Stimulated activated CD4-positive, alpha-beta T cell treated with anti-CD3 and anti-CD28 coated beads, Interleukin-15, amount 100 ng/mL, for 24 hours (primary cell): Measurements from ENCODE around the gene DGKQ.
"Not testable (repeated sequence)": the region's sequence is repeated elsewhere in the genome, so short reads cannot be mapped to it uniquely, and the experiment has no call there.

ENCODE experiments used
- DNase-seq: peaks from one replicate; pipeline ENCODE4 v3.0.0-alpha.2; 2020

Gene DGKQ

GRCh38 chr4:949656-950055 lies 23.7 kb downstream of the DGKQ start:
- DNase-seq = no peak

GRCh38 chr4:948936-949300 lies 24.5 kb downstream of the DGKQ start:
- no peak for DNase-seq

DNA sequence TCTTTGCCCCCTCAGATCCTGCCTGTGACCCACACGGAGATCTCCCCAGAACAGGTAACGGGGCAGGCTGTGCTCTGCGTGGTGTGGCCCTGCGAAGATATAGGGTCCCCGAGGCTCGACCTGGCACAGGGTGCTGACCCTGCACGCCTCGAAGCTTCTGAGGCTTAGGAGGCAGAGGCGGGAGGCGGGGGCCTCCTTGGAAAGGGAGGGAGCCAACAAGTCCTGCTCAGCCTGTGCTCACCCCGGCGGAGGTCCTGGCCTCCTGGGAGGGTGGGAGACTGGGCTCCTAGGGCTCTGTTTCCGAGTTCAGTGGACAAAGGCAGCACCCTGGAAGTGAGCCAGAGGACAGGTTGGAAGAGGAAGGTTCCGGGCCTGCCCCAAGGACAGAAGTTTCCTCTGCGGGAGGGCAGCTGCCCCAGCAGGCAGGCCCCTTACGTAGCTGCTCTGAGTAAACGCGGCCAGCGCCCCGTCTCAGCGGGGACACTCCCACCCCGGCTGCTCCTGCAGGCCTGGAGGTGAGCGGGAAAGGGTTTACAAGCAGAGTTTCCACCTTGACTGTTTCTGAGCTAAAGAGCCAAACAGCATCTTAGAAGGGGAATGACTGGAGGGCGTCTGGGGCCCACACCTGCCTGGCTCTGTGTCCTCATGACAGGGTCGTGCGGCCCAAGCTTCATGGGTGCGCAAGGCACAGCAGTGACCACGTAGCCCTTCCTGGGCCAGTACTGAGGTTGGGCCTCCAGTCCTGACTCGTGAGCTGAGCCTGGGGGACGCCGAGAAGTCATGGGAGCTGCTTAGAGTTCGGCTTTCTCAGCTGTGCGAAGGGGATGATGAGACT lies 25.1 kb downstream of the DGKQ start:
- DNase-seq = no peak

DNA sequence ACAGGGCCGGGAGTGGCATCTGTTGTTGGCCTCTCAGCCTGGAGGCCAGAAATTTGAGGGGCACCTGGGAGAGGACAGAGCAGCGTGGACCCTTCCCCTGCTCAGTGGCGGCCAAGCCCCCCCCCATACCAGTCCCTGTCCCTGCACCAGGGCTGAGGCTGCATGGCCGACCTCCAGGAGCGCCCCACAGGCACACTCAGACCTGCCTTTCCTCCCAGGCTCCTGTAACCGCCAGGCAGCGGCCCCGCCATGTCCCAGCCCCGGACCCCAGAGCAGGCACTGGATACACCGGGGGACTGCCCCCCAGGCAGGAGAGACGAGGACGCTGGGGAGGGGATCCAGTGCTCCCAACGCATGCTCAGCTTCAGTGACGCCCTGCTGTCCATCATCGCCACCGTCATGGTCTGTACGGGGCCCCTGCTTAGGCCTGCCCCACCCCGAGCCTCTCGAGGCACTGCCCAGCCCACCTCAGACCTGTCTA lies 25.8 kb downstream of the DGKQ start:
- no peak for DNase-seq

DNA sequence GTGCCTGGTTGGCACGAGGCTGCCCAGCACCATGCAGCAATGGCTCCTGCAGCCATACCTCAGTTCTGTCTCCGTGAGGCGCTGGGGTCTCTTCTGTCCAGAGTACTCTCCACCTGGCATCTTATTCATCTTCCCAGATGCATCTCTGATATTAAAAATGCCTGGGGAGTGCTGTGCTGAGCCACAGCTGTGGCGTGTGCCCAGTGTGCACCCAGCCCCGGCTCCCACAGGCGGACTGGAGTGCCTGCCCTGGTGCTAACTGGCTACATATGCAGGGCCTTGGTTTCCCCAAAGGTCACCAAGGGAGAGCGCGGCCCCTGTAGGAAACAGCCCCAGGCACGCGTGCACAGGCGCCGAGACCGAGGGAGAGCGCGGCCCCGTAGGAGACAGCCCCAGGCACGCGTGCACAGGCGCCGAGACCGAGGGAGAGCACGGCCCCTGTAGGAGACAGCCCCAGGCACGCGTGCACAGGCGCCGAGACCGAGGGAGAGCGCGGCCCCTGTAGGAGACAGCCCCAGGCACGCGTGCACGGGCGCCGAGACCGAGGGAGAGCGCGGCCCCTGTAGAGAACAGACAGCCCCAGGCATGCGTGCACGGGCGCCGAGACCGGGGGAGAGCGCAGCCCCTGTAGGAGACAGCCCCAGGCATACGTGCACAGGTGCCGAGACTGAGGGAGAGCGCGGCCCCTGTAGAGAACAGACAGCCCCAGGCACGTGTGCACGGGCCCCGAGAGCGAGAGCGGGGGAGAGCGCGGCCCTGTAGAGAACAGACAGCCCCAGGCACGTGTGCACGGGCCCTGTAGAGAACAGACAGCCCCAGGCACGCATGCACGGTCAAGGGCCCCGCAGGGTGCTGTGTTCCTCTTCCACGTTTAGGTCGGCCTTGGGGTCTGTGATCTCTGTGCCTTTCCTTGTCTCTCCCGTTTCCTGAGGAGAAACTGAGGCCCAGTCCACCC lies 26.6 kb downstream of the DGKQ start:
- no peak for DNase-seq

DNA sequence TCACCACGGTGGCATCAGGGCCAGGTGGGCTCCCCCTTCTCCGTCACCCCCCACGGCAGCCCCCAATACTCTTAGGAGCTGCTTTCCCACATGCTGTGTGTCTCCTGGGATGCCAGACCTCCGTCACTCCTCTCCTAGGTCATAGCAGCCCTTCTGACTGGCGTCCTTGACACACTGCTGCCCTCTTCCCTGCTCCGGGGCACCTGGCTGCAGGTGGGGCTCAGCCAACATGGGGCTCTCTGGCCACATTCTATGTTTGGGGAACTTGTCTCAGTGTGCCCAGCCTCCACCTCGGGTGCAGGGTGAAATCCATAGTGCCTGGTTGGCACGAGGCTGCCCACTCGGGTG lies 27.3 kb downstream of the DGKQ start:
- no peak for DNase-seq

DNA sequence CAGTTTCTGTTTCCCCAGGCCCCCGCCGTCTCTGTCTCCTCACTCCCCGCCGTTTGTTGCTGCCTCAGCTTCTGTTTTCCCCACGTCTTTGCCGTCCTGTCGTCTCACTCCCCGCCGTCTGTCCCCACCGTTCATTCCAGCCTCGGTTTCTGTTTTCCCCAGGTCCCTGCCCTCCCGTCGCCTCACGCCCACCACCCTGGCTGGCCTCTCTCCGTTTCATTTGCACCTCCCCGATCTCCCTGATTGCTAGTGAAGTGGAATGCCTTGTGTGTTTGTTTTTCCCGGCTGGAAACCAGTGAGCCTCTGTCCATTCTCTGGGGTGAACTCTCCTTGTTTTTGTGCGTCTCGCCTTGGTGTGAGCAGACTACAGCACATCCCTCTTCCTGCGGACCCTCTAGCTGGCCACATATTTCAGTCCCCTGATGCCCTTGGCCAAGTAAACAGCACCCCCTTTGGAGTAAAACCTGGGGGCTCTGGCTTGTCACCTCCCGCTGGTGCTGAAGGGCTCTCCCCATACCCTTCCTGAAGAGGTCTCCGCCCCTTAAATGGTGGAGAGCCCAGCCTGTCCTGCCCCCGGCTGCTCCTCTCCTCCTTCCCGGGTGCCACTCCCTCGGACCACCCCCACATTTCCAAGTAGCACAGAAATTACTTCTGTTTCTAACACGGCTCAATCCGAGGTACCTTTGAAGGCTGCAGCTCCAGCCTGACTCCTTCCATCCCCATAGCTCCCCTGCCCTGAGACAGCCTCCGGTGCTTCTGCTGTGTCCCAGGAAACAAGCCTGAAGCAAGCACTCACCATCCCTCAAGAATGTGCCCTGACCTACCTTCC lies 27.9 kb downstream of the DGKQ start:
- no peak for DNase-seq

GRCh38 chr4:939508-939907 lies 33.9 kb downstream of the DGKQ start:
- not testable (repeated sequence) for DNase-seq

- no peak for DNase-seq
Measured at GRCh38 chr4:932713-933070, 40.7 kb downstream of the DGKQ start.

DNA sequence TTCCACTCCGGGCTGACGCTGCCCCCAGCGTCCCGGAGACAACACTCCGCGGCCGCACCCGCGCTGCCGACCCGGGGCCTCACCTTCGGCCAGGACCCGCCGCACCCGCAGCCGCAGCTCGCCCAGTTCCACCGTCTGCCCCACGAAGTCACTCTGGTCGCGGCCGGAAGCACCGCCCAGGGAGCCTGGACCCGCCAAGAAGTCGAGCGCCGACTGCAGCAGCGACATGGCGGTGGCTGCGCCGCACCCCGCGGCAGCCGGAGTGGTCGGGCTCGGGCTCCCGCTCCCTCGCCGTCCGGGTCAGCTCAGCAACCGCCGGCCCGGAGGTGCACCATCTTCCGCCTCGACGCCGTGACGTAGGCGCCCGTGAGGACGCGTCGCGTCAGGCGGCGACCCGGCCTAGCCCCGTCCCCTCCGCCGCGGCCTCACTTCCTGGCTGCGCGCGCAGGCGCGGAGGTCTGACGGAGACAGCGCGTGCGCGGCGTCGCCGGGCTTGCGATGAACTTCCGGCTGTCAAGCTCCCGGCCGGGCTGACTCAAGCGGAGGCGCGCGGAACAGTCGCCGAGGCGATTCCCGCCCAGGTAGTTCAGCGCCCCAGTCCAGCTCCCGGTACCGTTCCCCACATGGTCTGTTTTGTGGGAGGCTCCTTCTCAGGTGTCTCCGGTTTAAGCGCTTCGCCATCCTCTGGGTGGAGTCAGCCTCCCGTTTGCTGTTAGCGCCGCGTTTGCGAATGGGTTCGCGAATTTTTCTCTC lies 41.2 kb downstream of the DGKQ start, which contains the start of the genes GAK and TMEM175:
TSS of gene GAK (minus strand) at position 357 of the 753 bp plus-strand sequence. CDS start at position 228, 129 bp downstream.
TSS of gene TMEM175 (plus strand) at position 501 of the 753 bp plus-strand sequence. CDS start 15,280 bp downstream, outside the sequence.
- peak; percentile 96 for DNase-seq

DNA sequence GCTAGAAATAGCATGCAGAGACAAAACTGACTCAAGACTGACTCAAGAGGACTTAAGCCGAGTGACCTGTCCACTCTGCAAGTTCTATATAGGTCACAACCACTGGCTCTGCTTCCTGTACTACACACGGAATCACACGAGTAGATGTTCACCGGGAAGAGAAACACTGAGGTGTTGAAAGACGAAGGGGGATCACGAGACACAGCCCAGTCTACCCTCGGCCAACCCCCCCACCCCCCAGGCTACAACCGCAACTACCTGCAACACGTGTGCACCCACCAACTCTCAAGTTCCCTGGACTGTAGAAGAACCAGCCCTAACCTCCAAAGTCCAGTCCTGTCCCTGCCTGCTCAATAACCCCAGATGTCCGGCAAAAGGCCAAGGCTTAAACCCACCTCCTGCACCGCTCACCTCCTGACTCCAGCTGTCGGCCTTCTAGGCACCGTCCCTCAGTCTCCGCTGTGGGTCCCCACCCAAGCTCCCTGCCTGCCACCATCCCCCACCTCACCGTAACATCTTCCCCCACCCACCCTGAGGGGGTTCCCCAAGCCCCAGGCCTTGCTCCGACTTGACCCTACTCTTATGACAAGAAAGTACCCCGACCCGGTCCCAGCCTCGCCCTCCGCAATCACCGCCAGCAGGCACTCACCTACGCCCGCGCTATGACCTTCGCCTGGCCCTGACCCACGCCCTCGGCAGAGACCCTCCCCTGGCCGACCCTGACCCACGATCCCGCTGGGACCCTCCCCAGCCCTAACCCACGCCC lies 42.0 kb downstream of the DGKQ start:
- DNase-seq = peak; percentile 23

DNA sequence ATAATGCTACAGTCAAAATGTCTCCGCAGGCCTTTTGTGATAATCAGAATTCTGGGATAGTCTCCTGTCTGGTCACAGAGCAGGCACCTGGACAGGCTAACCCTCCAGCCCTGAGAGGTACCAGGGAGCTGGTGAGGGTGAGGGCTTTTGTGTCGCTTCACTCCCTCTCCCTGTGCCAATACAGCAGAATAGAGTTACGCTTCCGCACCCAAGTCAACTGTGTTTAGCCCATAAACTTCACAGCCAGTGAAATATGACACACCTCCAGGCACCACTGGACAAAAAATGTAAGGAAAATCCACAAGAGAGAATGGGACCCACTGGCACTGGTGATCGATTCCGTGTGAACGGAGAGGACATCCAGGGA lies 42.6 kb downstream of the DGKQ start:
- DNase-seq = no peak

DNA sequence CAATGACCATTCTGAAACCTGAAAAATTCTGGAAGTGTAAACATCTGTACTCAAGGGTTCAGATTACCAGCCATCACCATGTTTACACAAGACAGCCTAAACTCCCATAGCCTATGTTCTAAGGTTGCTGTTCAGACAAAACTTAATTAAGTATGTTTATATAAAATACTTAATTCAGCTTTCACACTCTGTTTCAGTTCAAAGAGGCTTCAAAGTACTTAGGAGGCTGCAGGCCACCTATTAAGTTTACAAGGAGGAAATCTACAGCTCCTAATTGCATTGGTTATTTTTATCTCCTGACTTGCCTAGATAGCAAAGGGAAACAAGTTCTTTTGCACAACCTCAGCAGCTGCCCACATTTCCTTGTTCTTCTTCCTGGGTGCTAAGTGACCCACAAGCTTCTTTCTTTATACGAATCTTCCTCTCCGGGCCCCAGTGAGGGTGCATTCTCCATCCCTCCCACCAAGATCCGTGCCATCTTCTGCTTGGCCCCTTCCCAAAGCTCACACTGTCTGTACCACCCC lies 43.3 kb downstream of the DGKQ start:
- no peak for DNase-seq

DNA sequence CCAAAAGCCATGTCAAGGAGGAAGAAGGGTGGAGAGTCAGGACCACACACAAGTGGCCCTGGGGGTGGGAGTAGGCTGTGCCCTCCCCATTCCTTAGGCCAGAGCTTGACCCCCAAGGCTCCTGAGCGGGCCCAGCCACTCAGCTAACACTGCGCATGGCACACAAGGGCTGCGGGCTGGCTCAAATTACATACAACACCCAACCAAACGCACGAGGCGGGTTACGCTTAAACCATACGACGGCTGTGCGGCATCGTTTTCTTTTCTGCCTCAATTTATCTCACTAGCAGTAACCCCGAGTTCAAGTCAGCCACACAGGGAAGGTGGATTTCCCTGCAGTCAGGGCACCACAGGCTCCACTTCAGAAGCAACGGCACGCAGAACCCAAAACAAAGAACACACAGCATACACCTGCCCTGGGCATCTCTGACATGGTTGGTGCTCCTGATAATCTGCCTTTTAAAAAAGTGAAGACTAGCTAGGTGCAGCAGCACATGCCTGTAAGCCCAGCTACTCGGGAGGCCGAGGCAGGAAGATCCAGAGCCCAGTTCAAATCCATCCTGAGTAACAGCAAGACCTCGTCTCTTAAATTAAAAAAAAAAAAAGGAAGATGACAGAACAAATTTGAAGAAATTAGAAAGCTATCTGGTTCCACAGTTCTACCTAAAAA lies 44.1 kb downstream of the DGKQ start:
- no peak for DNase-seq

- not testable (repeated sequence) for DNase-seq
Measured at GRCh38 chr4:927566-927965, 45.8 kb downstream of the DGKQ start.

DNA sequence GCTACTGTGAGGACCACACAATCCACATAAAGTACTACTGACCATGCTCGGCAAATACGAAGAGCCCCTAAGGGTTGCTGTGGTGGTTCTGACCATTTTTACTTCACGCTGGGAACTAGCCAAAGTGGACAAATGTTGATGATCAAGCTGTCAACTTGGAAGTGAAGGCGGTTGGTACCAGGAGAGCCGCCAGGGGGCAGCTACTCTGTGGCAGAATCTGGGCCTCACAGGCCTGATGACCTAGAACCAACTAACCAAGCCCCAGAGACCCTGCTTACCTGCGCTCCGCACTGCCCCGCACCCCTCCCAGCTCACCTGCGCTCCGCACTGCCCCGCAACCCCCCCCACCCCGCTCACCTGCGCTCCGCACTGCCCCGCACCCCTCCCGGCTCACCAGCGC lies 46.8 kb downstream of the DGKQ start:
- no peak for DNase-seq

DNA sequence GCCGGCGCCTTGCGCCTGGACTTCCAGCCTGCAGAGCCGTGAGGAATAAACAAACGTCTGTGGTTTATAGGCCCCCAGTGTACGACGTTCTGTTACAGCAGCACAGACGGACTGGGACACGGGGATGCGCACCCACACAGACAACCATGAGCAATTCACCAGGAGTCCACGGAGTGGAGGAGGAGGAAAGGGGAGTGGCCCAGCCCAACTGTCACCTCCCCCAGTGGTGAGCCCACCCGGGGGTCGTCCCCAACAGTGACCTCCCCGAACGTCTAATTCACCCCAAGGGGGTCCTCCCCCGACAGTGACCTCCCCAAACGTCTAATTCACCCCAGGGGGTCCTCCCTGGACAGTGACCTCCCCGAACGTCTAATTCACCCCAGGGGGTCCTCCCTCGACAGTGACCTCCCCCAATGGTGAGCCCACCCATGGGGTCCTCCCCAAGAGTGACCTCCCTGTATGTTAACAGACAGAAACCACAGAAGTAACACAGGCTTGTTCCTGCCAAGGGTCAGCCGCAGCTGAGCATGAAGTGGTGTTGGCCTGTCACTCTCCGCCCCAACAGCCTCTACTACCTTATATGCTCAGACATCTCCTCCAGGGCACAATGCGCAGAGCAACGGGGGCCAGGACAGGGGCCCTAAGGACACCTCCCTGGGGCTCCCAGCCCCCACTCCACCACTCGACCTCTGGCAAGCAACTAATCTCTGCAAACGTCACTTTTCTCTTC lies 47.4 kb downstream of the DGKQ start:
- DNase-seq = no peak

DNA sequence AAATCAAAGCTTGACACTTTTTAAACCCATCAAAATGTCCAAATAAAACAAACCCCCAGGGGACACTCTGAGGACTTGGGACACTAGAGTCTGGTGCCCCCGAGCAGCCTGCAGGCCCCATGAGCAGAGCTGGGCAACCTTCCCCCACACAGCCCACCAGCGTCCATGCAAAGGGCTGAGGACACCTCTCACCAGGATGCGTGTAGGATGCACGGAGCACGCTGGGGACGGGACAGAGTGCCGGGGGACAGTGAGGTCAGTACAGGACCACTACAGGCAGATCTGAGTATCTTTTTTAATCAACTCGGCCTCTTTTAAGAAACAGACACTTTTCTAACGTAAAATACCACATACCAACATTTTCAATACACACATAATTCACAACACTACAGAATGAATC lies 48.2 kb downstream of the DGKQ start:
- DNase-seq = no peak
